Ascending aorta (tissue), 2 donors: ENCODE data around the gene AMBRA1. TPM values are rescaled to one million over a fixed set of nuclear protein-coding genes. Genes with fewer than 3 reads are reported as not detected.

ENCODE experiments used
- DNase-seq, 2 donors: peaks; one replicate each; pipeline ENCODE4 v3.0.0-alpha.2; 2019; ENCODE audit warnings: low spot score in 2 of 2
- H3K27ac ChIP-seq, 2 donors: fragments of 200-600 bp; sonication (generic); one replicate each; pipeline ENCODE4 v1.5.1; 2016 to 2017; ENCODE audit warnings: mild to moderate bottlenecking in 1 of 2
- H3K27me3 ChIP-seq: fragments of 200-600 bp; sonication (generic); one replicate; pipeline ENCODE4 v1.5.1; 2017
- H3K36me3 ChIP-seq, 2 donors: fragments of 200-600 bp; sonication (generic); one replicate each; pipeline ENCODE4 v1.5.1; 2016
- H3K4me1 ChIP-seq, 2 donors: fragments of 200-600 bp; sonication (generic); one replicate each; pipeline ENCODE4 v1.5.1; 2016 to 2017; ENCODE audit warnings: mild to moderate bottlenecking in 1 of 2
- H3K4me3 ChIP-seq, 2 donors: fragments of 200-600 bp; sonication (generic); one replicate each; pipeline ENCODE4 v1.5.1; 2016 to 2017; ENCODE audit warnings: mild to moderate bottlenecking in 1 of 2
- H3K9me3 ChIP-seq, 2 donors: fragments of 200-600 bp; sonication (generic); one replicate each; pipeline ENCODE4 v1.5.1; 2016
- intact Hi-C: fragments of 100-400 bp; cut with DNase I; formaldehyde crosslinking; loops from one replicate; pipeline ENCODE4 v1.15.1; 2023
- total RNA-seq: library from RNA; depleted of rRNA; stranded (reverse); fragments of >200 nt; gene quantifications from one replicate; pipeline ENCODE4 v1.1.0, GENCODE V29; 2016
- TF ChIP-seq, protein P1 (sequence below), 3 experiments: fragments of 200-600 bp in 2 of 3; fragments of 450-650 bp in 1 of 3; sonication (generic) in 2 of 3; IDR thresholded peaks; one replicate each; pipeline ENCODE4 v1.5.1; 2016 to 2019; ENCODE audit warnings: antibody characterized with exemption in 3 of 3, mild to moderate bottlenecking in 1 of 3, moderate library complexity in 1 of 3

AMBRA1 gene
- total RNA-seq, 1 donor from 2014 or later, result 12.1 TPM

DNA sequence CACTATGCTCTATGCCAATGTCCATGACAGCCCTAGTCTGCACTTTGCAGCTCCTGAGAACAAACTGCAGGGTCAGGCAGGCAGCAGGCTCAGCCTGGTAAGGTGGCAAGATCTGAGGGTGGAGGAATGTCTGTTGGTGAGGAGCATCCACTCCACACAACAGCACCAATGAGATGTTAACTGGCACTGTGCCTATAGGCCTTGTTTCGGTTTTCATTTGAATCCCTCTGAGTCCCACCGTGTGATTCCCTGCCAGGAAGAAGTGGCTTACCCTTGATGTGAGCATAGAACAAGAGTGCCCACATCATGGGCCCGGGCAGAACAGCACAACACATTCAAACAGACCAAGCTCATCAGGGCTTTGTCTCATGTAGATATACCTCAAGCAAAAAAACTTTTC lies 158.1 kb downstream of the AMBRA1 start:
- H3K27me3 ChIP-seq, result no peaks in the 10 kb centered on the region
- no peaks in the 10 kb centered on the region for H3K4me1 ChIP-seq
- TF ChIP-seq, protein P1, sequence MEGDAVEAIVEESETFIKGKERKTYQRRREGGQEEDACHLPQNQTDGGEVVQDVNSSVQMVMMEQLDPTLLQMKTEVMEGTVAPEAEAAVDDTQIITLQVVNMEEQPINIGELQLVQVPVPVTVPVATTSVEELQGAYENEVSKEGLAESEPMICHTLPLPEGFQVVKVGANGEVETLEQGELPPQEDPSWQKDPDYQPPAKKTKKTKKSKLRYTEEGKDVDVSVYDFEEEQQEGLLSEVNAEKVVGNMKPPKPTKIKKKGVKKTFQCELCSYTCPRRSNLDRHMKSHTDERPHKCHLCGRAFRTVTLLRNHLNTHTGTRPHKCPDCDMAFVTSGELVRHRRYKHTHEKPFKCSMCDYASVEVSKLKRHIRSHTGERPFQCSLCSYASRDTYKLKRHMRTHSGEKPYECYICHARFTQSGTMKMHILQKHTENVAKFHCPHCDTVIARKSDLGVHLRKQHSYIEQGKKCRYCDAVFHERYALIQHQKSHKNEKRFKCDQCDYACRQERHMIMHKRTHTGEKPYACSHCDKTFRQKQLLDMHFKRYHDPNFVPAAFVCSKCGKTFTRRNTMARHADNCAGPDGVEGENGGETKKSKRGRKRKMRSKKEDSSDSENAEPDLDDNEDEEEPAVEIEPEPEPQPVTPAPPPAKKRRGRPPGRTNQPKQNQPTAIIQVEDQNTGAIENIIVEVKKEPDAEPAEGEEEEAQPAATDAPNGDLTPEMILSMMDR (IDR thresholded peaks at IDR 0.05), result no peak
- intact Hi-C loops, result no loop called here
- H3K9me3 ChIP-seq, result no peaks in the 10 kb centered on the region
- no peak overlapping the region for H3K27ac ChIP-seq
- H3K36me3 ChIP-seq, result peaks cover 31 to 41% of the 10 kb centered on the region in 2 donors
- no peak overlapping the region for H3K4me3 ChIP-seq
- no peak for DNase-seq

DNA sequence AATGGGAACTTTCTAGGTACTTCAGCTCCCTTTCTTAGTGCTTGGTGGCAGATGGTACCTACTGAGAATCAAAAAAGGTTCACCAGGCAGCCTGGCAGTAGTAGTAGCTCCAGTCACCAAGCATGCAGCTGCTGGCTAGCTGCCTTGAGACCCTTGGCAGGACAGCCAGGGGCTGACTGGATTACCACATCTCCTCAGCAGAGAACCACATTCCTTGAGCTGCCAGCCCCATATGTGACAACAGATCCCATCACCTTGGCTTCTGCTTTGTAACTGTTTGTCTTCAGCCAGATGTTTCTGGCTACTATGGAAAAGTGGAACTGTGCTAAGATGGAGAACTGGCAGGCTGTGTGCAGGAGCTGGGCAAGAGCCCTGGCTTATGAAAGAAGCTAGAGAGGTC lies 162.6 kb downstream of the AMBRA1 start:
- no peaks in the 10 kb centered on the region for H3K9me3 ChIP-seq
- no peak overlapping the region for H3K27ac ChIP-seq
- TF ChIP-seq, protein P1 (IDR thresholded peaks at IDR 0.05), result no peak
- no peaks in the 10 kb centered on the region for H3K27me3 ChIP-seq
- intact Hi-C loops, result no loop called here
- no peak for DNase-seq
- H3K4me3 ChIP-seq, result no peak overlapping the region
- no peaks in the 10 kb centered on the region for H3K4me1 ChIP-seq
- H3K36me3 ChIP-seq, result peaks cover 34 to 59% of the 10 kb centered on the region in 2 donors

DNA sequence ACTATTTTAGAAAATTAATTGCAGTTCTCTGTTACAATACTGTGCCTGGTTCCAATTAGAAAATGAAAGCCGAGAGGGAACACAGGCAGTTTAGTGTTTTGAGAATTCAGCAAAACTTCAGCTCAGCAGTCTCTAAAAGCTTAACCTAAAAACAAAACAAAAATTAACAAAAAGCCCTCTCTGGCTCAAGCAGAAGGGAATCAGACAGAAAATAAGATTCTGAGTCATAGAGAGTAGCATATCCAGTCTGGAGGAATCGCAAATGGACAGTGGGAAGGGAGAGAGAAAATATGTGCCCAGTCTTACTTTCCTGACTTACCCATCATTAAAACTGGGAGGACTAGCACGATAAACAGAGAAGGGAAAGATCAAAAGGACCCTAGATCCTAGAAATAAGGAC lies 164.1 kb downstream of the AMBRA1 start:
- H3K27me3 ChIP-seq, result no peaks in the 10 kb centered on the region
- no peak overlapping the region for H3K27ac ChIP-seq
- no peak for DNase-seq
- H3K9me3 ChIP-seq, result no peaks in the 10 kb centered on the region
- no peaks in the 10 kb centered on the region for H3K4me1 ChIP-seq
- TF ChIP-seq, protein P1 (IDR thresholded peaks at IDR 0.05), result no peak
- no peak overlapping the region for H3K4me3 ChIP-seq
- intact Hi-C loops, result no loop called here
- peaks cover 34 to 58% of the 10 kb centered on the region in 2 donors for H3K36me3 ChIP-seq

DNA sequence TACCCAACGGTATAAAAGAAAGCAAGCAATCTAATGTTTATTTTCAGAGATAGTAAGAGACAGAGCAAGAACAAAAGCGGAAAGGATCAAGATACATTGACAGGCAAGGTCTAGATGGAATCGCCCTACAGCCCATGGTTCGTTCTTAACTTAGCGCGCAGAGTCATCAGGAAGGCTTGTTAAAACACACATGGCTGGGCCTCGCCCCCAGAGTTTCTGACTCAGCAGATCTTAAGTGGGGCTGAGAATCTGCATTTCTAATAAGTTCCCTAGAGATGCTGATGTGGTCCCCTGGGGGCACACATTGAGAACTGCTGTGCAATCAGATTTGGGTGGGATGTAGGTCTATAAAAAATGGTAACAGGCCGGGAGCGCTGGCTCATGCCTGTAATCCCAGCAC lies 166.5 kb downstream of the AMBRA1 start:
- Histone ChIP-seq H3K27me3 (no peaks in the 10 kb centered on the region), H3K4me1 (no peaks in the 10 kb centered on the region), H3K27ac (no peak overlapping the region), H3K9me3 (no peaks in the 10 kb centered on the region), H3K4me3 (no peak overlapping the region), H3K36me3 (peaks cover 20 to 38% of the 10 kb centered on the region in 2 donors)
- intact Hi-C loops, result no loop called here
- no peak for DNase-seq
- TF ChIP-seq, protein P1 (IDR thresholded peaks at IDR 0.05), result no peak

DNA sequence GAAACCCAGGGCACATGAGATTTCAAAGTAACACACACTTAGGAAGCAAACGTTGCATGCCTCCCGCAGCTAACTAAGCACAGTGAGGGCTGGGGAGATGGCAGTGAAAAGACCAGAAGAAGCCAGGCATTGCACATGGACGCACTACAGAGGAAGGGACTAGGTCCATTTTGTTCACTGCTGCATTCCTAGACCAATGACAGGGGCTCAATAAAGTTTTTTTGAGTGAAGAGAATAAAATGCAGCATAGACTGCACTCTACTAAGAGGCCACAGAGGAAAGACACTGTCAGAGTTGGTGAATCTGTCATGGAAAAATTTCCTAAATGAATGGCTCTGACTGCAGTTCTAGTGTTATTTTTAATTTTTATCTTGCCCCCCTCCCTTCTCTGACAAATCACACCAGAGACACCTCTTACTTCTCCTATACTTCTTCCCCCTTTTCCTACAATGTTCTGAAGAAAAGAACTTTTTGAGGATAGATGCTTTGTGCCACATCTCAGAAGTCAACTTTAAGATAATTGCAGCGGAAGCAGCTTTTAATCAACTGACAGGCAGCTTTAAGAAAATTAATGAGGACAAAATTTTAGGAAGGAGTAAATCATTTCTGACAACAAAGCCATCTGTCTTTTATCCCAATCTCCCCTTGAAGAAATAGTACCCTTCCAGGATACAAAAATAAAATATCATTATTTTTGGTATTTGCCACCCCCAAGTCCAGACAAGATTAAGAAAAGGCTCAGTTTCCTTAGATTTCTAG lies 167.4 kb downstream of the AMBRA1 start:
- Histone ChIP-seq H3K4me3 (no peak overlapping the region), H3K9me3 (no peaks in the 10 kb centered on the region), H3K36me3 (peaks cover 18 to 38% of the 10 kb centered on the region in 2 donors), H3K27me3 (no peaks in the 10 kb centered on the region), H3K4me1 (no peaks in the 10 kb centered on the region), H3K27ac (no peak overlapping the region)
- intact Hi-C loops, result no loop called here
- no peak for DNase-seq
- TF ChIP-seq, protein P1 (IDR thresholded peaks at IDR 0.05), result no peak
